Inflammatory macrophage (primary cell): ENCODE results near the gene NSMCE4A.
"Not testable (repeated sequence)": the region's sequence is repeated elsewhere in the genome, so short reads cannot be mapped to it uniquely, and the experiment has no call there.

Experiments used
- DNase-seq, 2 donors: peaks; one replicate each; pipeline ENCODE4 v3.0.0-alpha.2; 2020 to 2022

Gene NSMCE4A

GRCh38 chr10:121988361-121989324, 13.6 kb upstream of the NSMCE4A start, which contains the start of gene TACC2:
Gene TACC2 (plus strand): TSS chr10:121989163. CDS start chr10:122021982, 32,819 bp downstream.
- DNase-seq, result no peak

- DNase-seq, result no peak
These were observed 9.4 kb upstream of the NSMCE4A start for GRCh38 chr10:121984463-121984862.

GRCh38 chr10:121983852-121984251, 8.8 kb upstream of the NSMCE4A start:
- no peak for DNase-seq

GRCh38 chr10:121981346-121981745, 6.3 kb upstream of the NSMCE4A start:
- DNase-seq, result peak; percentile 45 to 72

GRCh38 chr10:121978511-121978910, 3.5 kb upstream of the NSMCE4A start:
- DNase-seq, result no peak

- no peak for DNase-seq
These were observed 1.6 kb upstream of the NSMCE4A start for GRCh38 chr10:121976607-121977006.

GRCh38 chr10:121975295-121976086, 474 bp upstream of the NSMCE4A start:
- no peak for DNase-seq

GRCh38 chr10:121974019-121974534, 940 bp downstream of the NSMCE4A start:
- no peak for DNase-seq

- DNase-seq, result not testable (repeated sequence)
These were observed 5.9 kb downstream of the NSMCE4A start for GRCh38 chr10:121969086-121969485.

GRCh38 chr10:121965996-121966395, 9.0 kb downstream of the NSMCE4A start:
- DNase-seq, result no peak

GRCh38 chr10:121961456-121961855, 13.6 kb downstream of the NSMCE4A start:
- no peak for DNase-seq

GRCh38 chr10:121959671-121960070, 15.3 kb downstream of the NSMCE4A start:
- DNase-seq, result no peak

GRCh38 chr10:121956111-121957061, 18.6 kb downstream of the NSMCE4A start:
- DNase-seq, result no peak

GRCh38 chr10:121952226-121952625, 22.8 kb downstream of the NSMCE4A start:
- DNase-seq, result no peak

- DNase-seq, result no peak
These were observed 25.6 kb downstream of the NSMCE4A start for GRCh38 chr10:121949451-121949850.

GRCh38 chr10:121949049-121949448, 26.0 kb downstream of the NSMCE4A start:
- no peak for DNase-seq

GRCh38 chr10:121947343-121948330, 27.4 kb downstream of the NSMCE4A start:
- peak; percentile 27 to 34 for DNase-seq

GRCh38 chr10:121942749-121943416, 32.1 kb downstream of the NSMCE4A start:
- DNase-seq, result peak; percentile 72

- DNase-seq, result no peak
These were observed 33.5 kb downstream of the NSMCE4A start for GRCh38 chr10:121941532-121941931.

- DNase-seq, result no peak
These were observed 38.7 kb downstream of the NSMCE4A start for GRCh38 chr10:121936295-121936694.
